GM18520 (cell line): ENCODE data around the gene CEACAM19.

Source experiments
- ATAC-seq: cut with Tn5 transposase; IDR thresholded peaks from one replicate; pipeline ENCODE4 v1.9.1; 2021; ENCODE audit not compliant: unreplicated experiment

Gene CEACAM19

GRCh38 chr19:44644402-44645016 lies 26.8 kb upstream of the CEACAM19 start:
- ATAC-seq: no peak

GRCh38 chr19:44645407-44646048 lies 25.8 kb upstream of the CEACAM19 start:
- ATAC-seq: no peak

- ATAC-seq: no peak
Observed at GRCh38 chr19:44646049-44646416, 25.2 kb upstream of the CEACAM19 start.

- ATAC-seq: no peak
Observed at GRCh38 chr19:44647144-44647543, 24.1 kb upstream of the CEACAM19 start.

- no peak for ATAC-seq
Observed at GRCh38 chr19:44648631-44649251, 22.5 kb upstream of the CEACAM19 start.

GRCh38 chr19:44649578-44650145 lies 21.6 kb upstream of the CEACAM19 start:
- no peak for ATAC-seq

- no peak for ATAC-seq
Observed at GRCh38 chr19:44653343-44653742, 17.9 kb upstream of the CEACAM19 start.

- peak; percentile 84 for ATAC-seq
Observed at GRCh38 chr19:44653977-44654774, 17.1 kb upstream of the CEACAM19 start.

GRCh38 chr19:44657211-44657921 lies 13.9 kb upstream of the CEACAM19 start:
- ATAC-seq: no peak

- ATAC-seq: no peak
Observed at GRCh38 chr19:44658069-44658733, 13.1 kb upstream of the CEACAM19 start.

- no peak for ATAC-seq
Observed at GRCh38 chr19:44660081-44660480, 11.2 kb upstream of the CEACAM19 start.

- ATAC-seq: no peak
Observed at GRCh38 chr19:44661205-44661604, 10.1 kb upstream of the CEACAM19 start.

GRCh38 chr19:44661904-44662303 lies 9.4 kb upstream of the CEACAM19 start:
- no peak for ATAC-seq

GRCh38 chr19:44662691-44663385 lies 8.4 kb upstream of the CEACAM19 start:
- ATAC-seq: no peak

- ATAC-seq: no peak
Observed at GRCh38 chr19:44663996-44664395, 7.3 kb upstream of the CEACAM19 start.

- ATAC-seq: no peak
Observed at GRCh38 chr19:44664976-44665375, 6.3 kb upstream of the CEACAM19 start.

- ATAC-seq: no peak
Observed at GRCh38 chr19:44666852-44667556, 4.3 kb upstream of the CEACAM19 start.

GRCh38 chr19:44668985-44669764 lies 2.1 kb upstream of the CEACAM19 start:
- ATAC-seq: no peak
